ENCODE measurements around the gene NEDD4L. TPM values are rescaled to one million over a fixed set of nuclear protein-coding genes. Genes with fewer than 3 reads are reported as not detected.

NEDD4L gene
- total RNA-seq, 1 experiment from 2014 or later = 57.4 TPM

DNA sequence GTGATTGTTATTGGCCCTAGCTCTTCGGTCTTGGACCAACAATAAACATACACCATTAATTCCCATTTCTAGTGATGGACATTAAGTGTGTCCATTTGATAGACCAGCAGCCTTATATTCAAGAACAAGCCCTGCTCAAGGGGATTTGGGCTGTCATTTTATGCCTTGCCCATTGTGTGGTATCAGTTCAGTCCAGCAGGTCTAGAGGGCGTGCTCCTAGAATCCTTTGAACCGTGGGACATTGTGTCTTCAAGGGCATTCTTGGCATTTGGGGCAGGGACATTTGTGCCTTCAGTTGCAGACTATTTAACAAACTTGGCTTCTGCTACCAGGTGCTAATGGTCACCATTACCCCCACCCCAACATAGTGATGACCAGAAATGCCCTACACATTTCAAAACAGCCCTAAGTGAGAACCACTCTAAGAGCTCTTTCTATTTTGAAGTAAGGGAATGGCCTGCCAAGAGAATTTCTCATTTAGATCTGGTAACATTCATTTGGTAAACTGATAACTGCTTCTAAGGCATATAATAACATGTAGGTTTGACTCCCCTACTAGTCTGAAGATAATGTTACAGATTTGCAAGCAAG lies 300.1 kb downstream of the NEDD4L start:
- Histone ChIP-seq H3K9me2 (ENCODE audit: insufficient read depth) (no peaks in the 10 kb centered on the region), H3K27me3 (ENCODE audit: insufficient read depth, low read depth) (no peaks in the 10 kb centered on the region), H3K4me1 (replicated peaks; ENCODE audit: insufficient read depth) (no peaks in the 10 kb centered on the region), H3F3A (ENCODE audit: insufficient read depth, low read depth) (0 out of 2 replicates have a peak, but pooled peaks cover 2% of the 10 kb centered on the region), H3K9me3 (ENCODE audit: insufficient read depth, low read depth) (no peaks in the 10 kb centered on the region), H3K27ac (no peak overlapping the region), H3K36me3 (ENCODE audit: low read depth) (peaks cover 37% of the 10 kb centered on the region), H4K20me1 (ENCODE audit: insufficient read depth) (no peaks in the 10 kb centered on the region), H3K4me2 (no peak overlapping the region), H3K79me2 (ENCODE audit: low read depth) (no peaks in the 10 kb centered on the region), H3K4me3 (no peak overlapping the region), H2AFZ (no peak overlapping the region)
- no peak for DNase-seq
- ChIA-PET POLR2A (ENCODE audit: unreplicated experiment) (interaction anchor here (0.6 kb wide), 1 partner anchor 462 kb away, joined by 3 read pairs; no protein-coding TSS in a partner anchor), CTCF (no interaction called here)
- TF ChIP-seq, protein P1, sequence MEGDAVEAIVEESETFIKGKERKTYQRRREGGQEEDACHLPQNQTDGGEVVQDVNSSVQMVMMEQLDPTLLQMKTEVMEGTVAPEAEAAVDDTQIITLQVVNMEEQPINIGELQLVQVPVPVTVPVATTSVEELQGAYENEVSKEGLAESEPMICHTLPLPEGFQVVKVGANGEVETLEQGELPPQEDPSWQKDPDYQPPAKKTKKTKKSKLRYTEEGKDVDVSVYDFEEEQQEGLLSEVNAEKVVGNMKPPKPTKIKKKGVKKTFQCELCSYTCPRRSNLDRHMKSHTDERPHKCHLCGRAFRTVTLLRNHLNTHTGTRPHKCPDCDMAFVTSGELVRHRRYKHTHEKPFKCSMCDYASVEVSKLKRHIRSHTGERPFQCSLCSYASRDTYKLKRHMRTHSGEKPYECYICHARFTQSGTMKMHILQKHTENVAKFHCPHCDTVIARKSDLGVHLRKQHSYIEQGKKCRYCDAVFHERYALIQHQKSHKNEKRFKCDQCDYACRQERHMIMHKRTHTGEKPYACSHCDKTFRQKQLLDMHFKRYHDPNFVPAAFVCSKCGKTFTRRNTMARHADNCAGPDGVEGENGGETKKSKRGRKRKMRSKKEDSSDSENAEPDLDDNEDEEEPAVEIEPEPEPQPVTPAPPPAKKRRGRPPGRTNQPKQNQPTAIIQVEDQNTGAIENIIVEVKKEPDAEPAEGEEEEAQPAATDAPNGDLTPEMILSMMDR (conservative IDR thresholded peaks at IDR 0.05) = no peak
- no peak for TF ChIP-seq EZH2 (IDR thresholded peaks at IDR 0.05; ENCODE audit: low read depth)
- BruUV-seq (replicated peaks) = no TSS peak
- intact Hi-C loops (cut with micrococcal nuclease; ENCODE audit: unreplicated experiment) = no loop called here

DNA sequence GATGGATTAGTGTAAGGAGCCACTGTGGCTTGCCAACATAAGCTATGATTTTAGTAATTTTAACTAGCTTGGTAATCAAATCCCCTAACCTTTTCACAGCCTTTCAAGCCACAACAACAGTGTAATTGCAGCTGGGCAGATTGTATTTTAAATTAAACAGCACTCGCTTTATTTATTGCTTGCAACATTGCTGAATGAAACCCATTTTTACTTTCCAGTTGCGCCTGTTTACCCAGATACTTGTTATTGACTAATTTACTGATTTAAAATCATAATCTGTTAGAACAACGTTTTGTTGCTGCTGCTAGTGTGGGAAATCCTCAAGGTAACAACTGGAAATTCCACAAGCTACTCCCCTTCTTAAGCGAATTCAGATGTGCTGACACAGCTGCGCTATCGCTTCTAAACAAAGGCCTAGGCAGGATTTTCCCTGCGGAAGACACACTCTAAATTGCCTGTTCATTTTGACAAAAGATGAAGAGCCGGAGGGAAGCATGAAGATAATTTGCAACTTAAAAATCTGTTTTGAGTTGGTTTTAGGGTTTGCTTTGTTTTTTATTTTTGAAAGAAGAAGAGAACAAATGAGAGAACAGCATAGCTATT lies 300.9 kb downstream of the NEDD4L start:
- CTCF ChIA-PET = no interaction called here

GRCh38 chr18:58345875-58346274 lies 301.8 kb downstream of the NEDD4L start:
- H3K4me3 ChIP-seq = no peak overlapping the region
- peaks cover 6% of the 10 kb centered on the region; the same call in 1 of the 2 replicates for H3F3A ChIP-seq (ENCODE audit: insufficient read depth, low read depth)
- no peaks in the 10 kb centered on the region for H4K20me1 ChIP-seq (ENCODE audit: insufficient read depth)
- no peaks in the 10 kb centered on the region for H3K79me2 ChIP-seq (ENCODE audit: low read depth)
- DNase-seq = no peak
- no peak overlapping the region for H3K4me2 ChIP-seq
- no peaks in the 10 kb centered on the region for H3K9me2 ChIP-seq (ENCODE audit: insufficient read depth)
- H3K36me3 ChIP-seq (ENCODE audit: low read depth) = peaks cover 46% of the 10 kb centered on the region
- POLR2A ChIA-PET (ENCODE audit: unreplicated experiment) = no interaction called here
- no peaks in the 10 kb centered on the region for H3K27me3 ChIP-seq (ENCODE audit: insufficient read depth, low read depth)
- H3K9me3 ChIP-seq (ENCODE audit: insufficient read depth, low read depth) = no peaks in the 10 kb centered on the region
- no TSS peak for BruUV-seq (replicated peaks)
- no peak overlapping the region for H2AFZ ChIP-seq
- TF ChIP-seq EZH2 (IDR thresholded peaks at IDR 0.05; ENCODE audit: low read depth) = no peak
- TF ChIP-seq, protein P1 (conservative IDR thresholded peaks at IDR 0.05) = no peak
- intact Hi-C loops (cut with micrococcal nuclease; ENCODE audit: unreplicated experiment) = no loop called here
- H3K27ac ChIP-seq = no peak overlapping the region
- CTCF ChIA-PET = no interaction called here
- H3K4me1 ChIP-seq (replicated peaks; ENCODE audit: insufficient read depth) = no peaks in the 10 kb centered on the region

More for the DNA sequence above, 300.9 kb downstream of the NEDD4L start:
- H3K79me2 ChIP-seq (ENCODE audit: low read depth) = no peaks in the 10 kb centered on the region
- DNase-seq = no peak
- H4K20me1 ChIP-seq (ENCODE audit: insufficient read depth) = no peaks in the 10 kb centered on the region
- H3K4me3 ChIP-seq = no peak overlapping the region
- POLR2A ChIA-PET (ENCODE audit: unreplicated experiment) = interaction anchor here (0.6 kb wide), 1 partner anchor 463 kb away, joined by 3 read pairs; no protein-coding TSS in a partner anchor
- BruUV-seq (replicated peaks) = no TSS peak
- H3F3A ChIP-seq (ENCODE audit: insufficient read depth, low read depth) = 0 out of 2 replicates have a peak, but pooled peaks cover 2% of the 10 kb centered on the region
- H3K4me2 ChIP-seq = no peak overlapping the region
- no peak overlapping the region for H2AFZ ChIP-seq
- TF ChIP-seq, protein P1 (conservative IDR thresholded peaks at IDR 0.05) = no peak
- TF ChIP-seq EZH2 (IDR thresholded peaks at IDR 0.05; ENCODE audit: low read depth) = no peak
- no peak overlapping the region for H3K27ac ChIP-seq
- H3K27me3 ChIP-seq (ENCODE audit: insufficient read depth, low read depth) = no peaks in the 10 kb centered on the region
- intact Hi-C loops (cut with micrococcal nuclease; ENCODE audit: unreplicated experiment) = no loop called here
- no peaks in the 10 kb centered on the region for H3K9me3 ChIP-seq (ENCODE audit: insufficient read depth, low read depth)
- H3K36me3 ChIP-seq (ENCODE audit: low read depth) = peaks cover 37% of the 10 kb centered on the region
- H3K9me2 ChIP-seq (ENCODE audit: insufficient read depth) = no peaks in the 10 kb centered on the region
- no peaks in the 10 kb centered on the region for H3K4me1 ChIP-seq (replicated peaks; ENCODE audit: insufficient read depth)

All from PC-9 (cell line).